GM12892 (cell line): ENCODE measurements around the gene POLRMT.
"Not testable (repeated sequence)": the region's sequence is repeated elsewhere in the genome, so short reads cannot be mapped to it uniquely, and the experiment has no call there.

Experiments
- DNase-seq: peaks from one replicate; pipeline ENCODE4 v3.0.0; 2011; ENCODE audit not compliant: insufficient read length
- FAIRE-seq: peaks from 2 replicates; lab custom pipeline; 2011; peaks lifted over from hg19 to GRCh38; lab: Jason Lieb, UNC
- POLR2A ChIP-seq: IDR thresholded peaks from 2 replicates; pipeline ENCODE4 v1.6.1; 2011; ENCODE audit warnings: low read depth, low read length, control low read depth
- POLR2AphosphoS5 ChIP-seq: IDR thresholded peaks from 2 replicates; pipeline ENCODE4 v1.6.1; 2011; ENCODE audit warnings: low read depth, low read length, control low read depth
- TAF1 ChIP-seq: IDR thresholded peaks from 2 replicates; pipeline ENCODE4 v1.6.1; 2011; ENCODE audit warnings: low read depth, mild to moderate bottlenecking, control low read depth, low read length, borderline replicate concordance

Gene POLRMT

GRCh38 chr19:629961-630714 lies 3.2 kb downstream of the POLRMT start:
- no peak for TF ChIP-seq POLR2A
- TF ChIP-seq TAF1, result no peak
- TF ChIP-seq POLR2AphosphoS5, result no peak

GRCh38 chr19:629515-629914 lies 3.8 kb downstream of the POLRMT start:
- FAIRE-seq, DNase-seq: not testable (repeated sequence)

More at GRCh38 chr19:629961-630714, 3.2 kb downstream of the POLRMT start:
- FAIRE-seq, result no peak
- DNase-seq, result no peak

- DNase-seq (no peak), FAIRE-seq (no peak)
- no peak for TF ChIP-seq POLR2AphosphoS5
- TF ChIP-seq TAF1, result no peak
- no peak for TF ChIP-seq POLR2A
These were observed 5.2 kb downstream of the POLRMT start for GRCh38 chr19:628168-628567.

- DNase-seq, FAIRE-seq: not testable (repeated sequence)
These were observed 6.8 kb downstream of the POLRMT start for GRCh38 chr19:626566-626965.

GRCh38 chr19:625257-625656 lies 8.1 kb downstream of the POLRMT start:
- no peak for FAIRE-seq
- DNase-seq, result no peak
- TF ChIP-seq TAF1 (no peak), POLR2A (no peak), POLR2AphosphoS5 (no peak)

GRCh38 chr19:624433-625109 lies 8.8 kb downstream of the POLRMT start:
- TF ChIP-seq POLR2AphosphoS5, result no peak
- TF ChIP-seq POLR2A, result no peak
- TF ChIP-seq TAF1, result no peak
- FAIRE-seq, result no peak
- DNase-seq, result no peak

- DNase-seq (no peak), FAIRE-seq (no peak)
- no peak for TF ChIP-seq POLR2AphosphoS5
- no peak for TF ChIP-seq POLR2A
- no peak for TF ChIP-seq TAF1
These were observed 9.4 kb downstream of the POLRMT start for GRCh38 chr19:623974-624373.

GRCh38 chr19:623175-623916 lies 10.0 kb downstream of the POLRMT start:
- TF ChIP-seq POLR2AphosphoS5 (no peak), POLR2A (no peak), TAF1 (no peak)
- DNase-seq (no peak), FAIRE-seq (no peak)

GRCh38 chr19:622666-623065 lies 10.7 kb downstream of the POLRMT start:
- TF ChIP-seq POLR2AphosphoS5 (no peak), TAF1 (no peak), POLR2A (no peak)
- FAIRE-seq (no peak), DNase-seq (no peak)

GRCh38 chr19:621819-622218 lies 11.5 kb downstream of the POLRMT start:
- DNase-seq (no peak), FAIRE-seq (no peak)
- TF ChIP-seq POLR2AphosphoS5, result no peak
- no peak for TF ChIP-seq TAF1
- no peak for TF ChIP-seq POLR2A

- DNase-seq, FAIRE-seq: not testable (repeated sequence)
These were observed 12.1 kb downstream of the POLRMT start for GRCh38 chr19:621191-621590.

GRCh38 chr19:620166-620862 lies 13.0 kb downstream of the POLRMT start:
- FAIRE-seq (no peak), DNase-seq (no peak)
- TF ChIP-seq POLR2A, result no peak
- no peak for TF ChIP-seq POLR2AphosphoS5
- TF ChIP-seq TAF1, result no peak
